Activated CD4-positive, alpha-beta T cell treated with anti-CD3 and anti-CD28 coated beads, Interleukin-2, amount 50 U/mL, for 4 hours (primary cell): ENCODE measurements around the gene TICRR.
"Not testable (repeated sequence)": the region's sequence is repeated elsewhere in the genome, so short reads cannot be mapped to it uniquely, and the experiment has no call there.

Source experiments
- DNase-seq, 2 experiments: peaks; one replicate each; pipeline ENCODE4 v3.0.0-alpha.2; 2020

Gene TICRR

DNA sequence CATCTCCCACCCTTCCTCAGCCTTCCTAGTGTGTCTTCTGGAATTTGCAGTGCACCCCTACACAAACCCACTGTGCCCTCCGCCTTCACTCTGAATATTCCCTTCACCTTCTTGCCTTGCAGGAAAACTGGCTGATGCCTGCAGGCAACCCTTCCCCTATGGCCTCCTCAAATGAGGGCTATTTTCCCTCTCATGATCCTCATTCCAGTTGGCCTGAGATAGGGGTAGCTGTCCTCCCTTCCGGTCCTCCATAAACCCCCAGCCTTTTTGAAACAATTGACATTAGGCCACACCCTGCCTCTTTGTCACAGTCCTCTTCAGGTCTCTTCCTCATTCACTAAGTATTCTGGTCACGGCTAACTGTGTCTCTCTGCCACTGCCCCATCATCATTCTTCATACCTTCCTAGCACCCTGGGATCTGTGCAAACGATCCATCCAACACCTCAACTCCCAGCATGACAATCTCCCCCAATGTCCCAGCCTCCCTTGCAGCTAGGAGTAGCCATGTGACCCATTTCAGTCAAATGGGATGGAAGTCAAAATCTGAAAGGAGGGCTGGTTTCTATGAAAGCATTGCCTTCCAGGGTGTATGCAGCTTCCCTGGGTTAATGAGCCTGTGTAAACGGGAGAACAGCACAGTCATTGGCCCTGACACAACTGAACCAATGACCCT, 8.5 kb upstream of the TICRR start:
- no peak for DNase-seq

DNA sequence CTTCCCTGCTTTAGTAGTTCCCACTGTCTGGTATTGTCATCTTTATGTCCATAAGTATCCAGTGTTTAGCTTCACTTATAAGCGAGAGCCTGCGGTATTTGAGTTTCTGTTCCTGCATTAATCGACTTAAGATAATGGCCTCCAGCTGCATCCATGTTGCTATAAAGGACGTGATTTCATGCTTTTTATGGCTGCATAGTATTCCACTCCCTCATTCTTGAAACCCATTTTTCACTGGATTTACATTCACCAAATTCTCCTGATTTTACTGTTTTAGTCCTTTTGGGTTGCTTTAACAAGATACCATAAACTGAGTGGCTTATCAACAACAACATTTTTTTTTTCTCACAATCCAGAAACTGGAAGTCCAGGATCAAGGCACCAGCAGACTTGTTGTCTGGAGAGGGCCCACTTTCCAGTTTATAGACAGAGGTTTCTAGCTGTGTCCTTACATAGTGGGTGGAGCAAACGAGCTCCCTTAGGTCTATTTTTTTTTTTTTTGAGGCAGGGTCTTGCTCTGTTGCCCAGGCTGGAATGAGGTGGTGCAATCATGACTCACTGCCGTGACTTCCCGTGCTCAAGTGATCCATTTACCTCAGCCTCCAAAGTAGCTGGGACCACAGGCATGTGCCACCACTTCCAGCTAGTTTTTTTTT, 6.1 kb upstream of the TICRR start:
- no peak for DNase-seq

DNA sequence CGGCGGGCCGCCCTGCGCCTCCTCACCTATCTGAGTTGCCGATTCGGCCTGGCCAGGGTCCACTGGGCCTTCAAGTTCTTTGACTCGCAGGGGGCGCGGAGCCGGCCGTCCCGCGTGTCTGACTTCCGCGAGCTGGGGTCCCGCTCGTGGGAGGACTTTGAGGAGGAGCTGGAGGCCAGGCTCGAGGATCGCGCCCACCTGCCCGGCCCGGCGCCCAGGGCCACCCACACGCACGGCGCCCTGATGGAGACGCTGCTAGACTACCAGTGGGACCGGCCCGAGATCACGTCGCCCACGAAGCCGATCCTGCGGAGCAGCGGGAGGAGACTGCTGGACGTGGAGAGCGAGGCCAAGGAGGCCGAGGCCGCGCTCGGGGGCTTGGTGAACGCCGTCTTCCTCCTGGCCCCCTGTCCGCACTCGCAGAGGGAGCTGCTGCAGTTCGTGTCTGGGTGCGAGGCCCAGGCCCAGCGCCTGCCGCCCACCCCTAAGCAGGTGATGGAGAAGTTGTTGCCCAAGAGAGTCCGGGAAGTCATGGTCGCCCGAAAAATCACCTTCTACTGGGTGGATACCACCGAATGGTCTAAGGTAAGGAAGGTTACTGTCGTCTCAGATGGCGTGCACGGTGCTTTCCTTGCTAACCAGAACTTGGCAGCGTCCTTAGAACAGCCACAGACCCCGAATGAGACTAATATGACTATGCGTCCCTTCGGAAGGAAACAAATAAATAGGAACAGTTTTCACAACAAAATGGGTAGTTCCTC, 567 bp downstream of the TICRR start:
- DNase-seq, result no peak

DNA sequence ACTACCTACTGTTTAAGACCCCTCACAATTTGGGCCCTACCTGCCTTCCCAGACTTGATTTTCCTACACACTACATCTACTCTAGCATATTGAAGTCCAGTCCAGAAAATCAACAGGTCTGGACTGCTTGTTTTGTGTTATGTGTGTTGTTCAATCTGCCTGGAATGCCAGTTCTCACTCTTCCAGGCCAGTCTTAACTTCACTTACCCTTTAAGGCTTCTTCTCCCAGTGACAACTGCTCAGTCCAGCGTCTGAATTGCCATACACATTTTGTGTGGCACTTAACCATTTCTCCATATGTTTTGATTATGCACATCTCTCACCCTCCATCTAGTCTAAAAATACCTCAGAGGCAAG, 1.1 kb downstream of the TICRR start:
- DNase-seq, result no peak

DNA sequence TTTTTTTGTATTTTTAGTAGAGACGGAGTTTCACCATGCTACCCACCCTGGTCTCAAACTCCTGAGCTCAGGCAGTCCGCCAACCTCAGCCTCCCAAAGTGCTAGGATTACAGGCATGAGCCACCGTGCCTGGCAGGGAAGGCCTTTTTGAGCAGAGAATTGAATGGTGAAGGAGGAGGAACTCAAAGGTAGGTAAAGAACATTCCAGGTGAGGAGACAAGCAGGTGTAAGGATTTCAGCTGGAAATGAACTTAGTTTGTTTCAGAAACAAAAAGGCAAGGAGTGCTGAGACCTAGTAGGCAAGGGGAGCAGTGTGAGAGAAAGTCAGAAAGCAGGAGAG, 2.5 kb downstream of the TICRR start:
- no peak for DNase-seq

DNA sequence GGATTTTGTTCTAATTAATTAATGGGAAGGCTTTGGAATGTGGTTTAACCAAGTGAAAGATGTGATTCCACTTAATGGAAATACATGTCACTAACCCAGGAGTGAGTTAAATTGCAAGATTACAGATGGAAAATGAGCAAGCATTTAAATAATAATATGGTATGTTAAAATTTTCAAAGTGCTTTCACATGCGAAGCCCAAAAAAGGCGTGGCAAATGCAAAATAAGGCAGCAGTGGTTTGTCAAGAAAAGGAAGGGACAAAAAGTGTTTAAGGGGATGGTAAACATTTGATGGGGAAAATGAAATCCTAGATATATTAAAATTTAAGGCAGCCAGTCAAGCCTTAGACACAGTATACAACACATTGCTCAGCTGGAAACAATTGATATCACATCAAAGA, 2.9 kb downstream of the TICRR start:
- no peak for DNase-seq

DNA sequence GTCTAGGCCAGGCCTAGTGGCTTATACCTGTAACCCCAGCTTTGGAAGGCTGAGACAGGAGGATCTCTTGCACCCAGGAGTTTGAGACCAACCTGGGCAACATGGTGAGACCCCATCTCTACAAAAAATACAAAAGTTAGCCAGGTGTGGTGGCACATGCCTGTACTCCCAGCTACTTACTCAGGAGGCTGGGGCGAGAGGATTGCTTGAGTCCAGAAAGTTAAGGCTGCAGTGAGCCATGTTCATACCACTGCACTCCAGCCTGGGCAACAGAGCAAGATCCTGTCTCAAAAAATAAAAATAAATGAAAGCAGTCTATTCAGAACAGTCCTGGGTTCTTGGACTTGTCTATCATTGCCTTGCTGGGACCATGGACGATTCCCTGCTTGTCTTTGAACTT, 5.5 kb downstream of the TICRR start:
- not testable (repeated sequence) for DNase-seq

DNA sequence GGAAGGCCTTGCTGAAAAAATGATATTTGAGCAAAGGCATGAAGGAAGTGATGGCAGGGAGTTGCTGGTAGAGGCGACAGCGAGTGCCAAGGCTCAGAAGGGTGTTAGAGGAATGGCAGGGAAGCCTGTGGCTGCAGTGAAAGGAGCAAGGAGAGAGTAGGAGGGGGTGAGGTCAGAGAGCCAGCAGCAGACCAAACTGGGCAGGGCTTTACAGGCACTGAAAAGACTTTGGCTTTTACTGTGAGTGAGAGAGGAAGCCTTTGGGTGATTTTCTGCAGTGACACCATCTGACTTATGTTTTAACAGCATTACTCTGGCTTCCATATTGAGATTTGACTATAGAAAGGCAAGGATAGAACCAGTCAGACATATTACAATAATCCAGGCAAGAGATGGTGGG, 11.4 kb downstream of the TICRR start:
- DNase-seq, result no peak

DNA sequence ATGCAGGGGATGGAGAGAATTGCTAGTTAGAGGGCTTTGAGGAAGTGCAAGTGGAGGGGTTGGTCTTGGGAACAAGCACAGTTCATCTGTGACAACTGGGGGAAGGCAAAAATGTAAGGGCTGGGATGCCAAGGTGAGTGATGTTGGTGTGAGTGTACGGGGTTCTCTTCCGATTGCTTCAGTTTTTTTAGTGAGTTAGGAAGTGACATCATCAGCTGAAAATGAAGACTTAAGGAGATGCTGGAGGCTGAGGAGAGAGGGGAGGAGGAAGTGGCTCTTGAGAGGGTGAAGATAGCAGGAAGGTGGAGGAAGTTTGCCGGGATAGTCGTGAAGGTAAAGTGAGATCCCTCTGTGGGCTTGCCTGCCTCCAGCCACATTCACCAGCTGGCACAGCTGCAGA, 12.7 kb downstream of the TICRR start:
- DNase-seq, result no peak

DNA sequence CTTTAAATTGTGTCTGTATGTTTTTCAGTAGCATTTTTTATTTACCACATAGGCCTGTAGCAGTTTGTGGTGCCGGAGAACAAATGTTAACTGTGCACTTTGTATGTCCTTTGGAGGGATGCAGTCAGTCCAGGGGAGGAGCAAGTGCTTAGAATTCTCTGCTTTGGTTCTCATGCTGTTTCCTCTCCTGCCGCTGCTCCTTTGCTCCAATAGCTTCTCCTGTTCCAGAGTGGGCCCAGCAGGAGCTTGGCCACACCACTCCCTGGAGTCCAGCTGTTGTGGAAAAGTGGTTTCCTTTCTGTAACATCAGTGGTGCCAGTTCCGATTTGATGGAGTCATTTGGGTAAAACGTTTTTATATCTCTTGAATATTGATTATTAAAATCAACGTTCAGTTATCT, 16.6 kb downstream of the TICRR start:
- DNase-seq, result no peak

DNA sequence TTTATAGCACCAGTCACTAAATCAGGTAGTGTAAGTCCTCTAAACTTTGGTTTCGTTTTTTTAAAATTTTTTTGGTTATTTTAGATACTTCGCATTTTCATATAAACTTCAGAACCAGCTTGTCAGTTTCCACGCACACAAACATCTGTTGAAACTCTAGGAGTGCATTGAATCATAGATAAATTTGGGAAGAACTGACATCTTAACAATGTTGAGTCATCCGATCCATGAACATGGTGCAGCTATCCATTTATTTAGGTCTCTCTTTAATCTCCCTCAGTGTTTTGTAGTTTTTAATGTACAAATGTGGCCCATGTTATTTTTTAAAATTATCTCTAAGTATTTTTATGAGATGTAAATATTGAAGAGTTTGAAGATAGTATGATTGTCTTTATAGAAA, 17.7 kb downstream of the TICRR start:
- DNase-seq, result no peak

DNA sequence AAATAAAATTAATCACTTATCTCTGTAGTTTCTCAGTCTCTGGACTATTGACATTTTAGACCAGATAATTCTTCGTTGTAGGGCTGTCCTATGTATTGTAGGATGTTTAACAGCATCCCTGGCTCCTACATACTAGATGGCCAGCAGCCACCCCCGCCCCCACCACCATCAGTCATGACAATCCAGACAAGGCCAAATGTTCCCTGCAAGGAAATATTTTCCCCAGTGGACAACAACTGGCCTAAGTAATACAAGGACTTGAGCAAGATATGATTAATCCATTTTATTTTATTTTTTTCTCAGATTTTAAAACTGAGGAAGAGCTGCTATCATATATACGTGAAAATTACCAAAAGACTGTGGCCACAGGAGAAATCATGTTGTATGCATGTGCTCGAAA, 23.8 kb downstream of the TICRR start:
- no peak for DNase-seq

DNA sequence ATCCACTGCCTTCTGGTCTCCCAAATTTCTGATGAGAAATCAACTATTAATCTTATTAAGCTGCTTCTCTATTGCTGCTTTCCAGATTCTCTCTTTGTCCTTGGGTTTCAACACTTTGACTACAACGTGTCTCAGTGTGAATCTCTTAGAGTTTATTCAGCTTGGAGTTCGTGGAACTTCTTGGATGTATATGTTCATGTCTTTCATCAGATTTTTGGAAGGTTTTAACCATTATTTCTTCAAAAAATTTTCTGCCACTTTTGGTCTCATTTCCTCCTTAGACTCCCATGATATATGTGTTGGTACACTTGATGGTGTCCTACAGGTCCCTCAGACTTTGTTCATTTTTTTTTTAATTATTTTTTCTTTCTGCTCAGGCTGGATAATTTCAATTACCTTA, 36.0 kb downstream of the TICRR start:
- DNase-seq, result no peak

DNA sequence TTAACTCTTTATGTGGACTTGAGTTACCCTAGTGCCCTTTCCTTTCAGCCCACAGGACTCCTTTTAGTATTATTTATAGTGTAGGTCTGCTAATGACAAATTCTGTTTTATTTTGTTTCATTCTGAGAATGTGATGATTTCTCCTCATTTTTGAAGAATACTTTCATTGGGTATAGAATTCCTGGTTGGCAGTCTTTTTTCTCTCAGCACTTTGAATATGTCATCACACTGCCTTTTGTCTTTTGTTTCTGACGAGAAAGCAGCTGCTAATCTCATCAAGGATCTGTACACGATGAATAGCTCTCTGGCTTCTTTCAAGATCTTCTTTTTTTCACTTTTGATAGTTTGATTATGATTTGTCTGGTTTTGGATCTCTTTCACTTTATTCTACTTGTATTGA, 37.8 kb downstream of the TICRR start:
- DNase-seq, result no peak

DNA sequence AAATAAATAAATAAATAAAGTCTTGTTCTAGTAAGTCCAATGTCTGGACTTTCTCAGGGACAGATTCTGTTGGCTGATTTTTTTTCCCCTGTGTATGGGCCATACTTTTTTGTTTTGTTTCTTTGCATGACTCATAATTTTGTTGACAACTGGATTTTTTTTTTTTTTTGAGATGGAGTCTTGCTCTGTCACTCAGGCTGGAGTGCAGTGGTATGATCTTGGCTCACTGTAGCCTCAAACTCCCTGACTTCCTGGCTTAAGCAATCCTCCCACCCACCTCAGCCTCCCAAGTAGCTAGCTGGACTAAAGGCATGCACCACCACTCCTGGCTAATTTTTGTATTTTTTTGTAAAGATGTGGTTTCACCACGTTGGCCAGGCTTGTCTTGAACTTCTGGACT, 38.9 kb downstream of the TICRR start:
- no peak for DNase-seq

DNA sequence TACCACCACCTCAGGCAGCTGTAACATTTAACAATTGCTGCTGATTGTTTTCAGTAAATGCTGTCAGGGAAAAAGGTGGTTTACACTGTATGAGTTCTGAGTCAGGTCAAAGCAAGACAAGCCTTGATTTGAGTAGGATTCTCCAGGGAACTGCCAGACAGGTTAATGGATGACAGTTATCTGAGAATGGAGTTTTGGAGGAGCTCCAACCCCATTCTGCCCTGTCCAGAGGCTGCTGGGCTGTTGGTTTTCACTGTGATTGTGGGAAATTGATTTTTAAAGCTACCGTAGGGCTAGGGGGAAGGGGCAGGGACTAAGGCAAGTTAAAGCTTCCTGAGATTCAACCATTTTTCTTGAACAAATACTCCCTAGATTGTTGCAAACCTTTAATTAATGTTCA, 39.9 kb downstream of the TICRR start:
- no peak for DNase-seq

DNA sequence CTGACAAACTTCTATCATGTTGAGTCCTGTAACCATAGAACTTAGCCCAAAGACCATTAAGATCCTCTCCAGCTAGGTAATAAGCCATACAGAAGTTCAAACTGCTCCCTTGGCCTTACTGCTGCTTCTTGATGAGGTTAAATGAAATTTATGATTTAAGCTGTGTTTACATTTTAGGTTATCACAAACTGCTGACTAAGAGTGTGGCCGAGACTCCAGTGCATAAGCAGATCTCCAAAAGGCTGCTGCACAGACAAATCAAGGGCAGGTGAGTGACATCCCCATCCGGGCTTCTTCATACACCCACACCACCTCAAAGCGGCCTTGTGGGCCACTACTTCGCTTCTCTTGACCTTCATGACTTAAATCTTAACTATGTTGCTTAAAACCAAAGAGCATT, 41.0 kb downstream of the TICRR start:
- DNase-seq, result no peak

DNA sequence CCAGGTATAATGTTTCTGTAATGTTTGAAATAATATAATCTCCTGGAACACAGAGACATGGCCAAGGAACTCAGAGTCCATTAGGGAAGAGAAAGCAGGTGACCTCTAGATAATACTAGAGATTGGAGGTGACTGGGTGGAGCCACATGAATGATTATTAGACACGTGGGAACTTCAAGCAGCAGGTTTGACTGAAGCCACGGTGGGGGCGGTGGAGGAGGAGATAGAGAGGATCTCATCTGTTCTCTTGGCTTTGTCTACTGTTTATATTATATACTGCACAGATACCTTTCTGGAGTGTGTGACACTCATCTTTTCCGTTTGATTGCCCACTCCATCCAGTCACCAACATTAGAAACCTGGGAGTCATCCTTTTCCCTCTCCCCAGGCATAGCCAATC, 46.3 kb downstream of the TICRR start:
- no peak for DNase-seq

DNA sequence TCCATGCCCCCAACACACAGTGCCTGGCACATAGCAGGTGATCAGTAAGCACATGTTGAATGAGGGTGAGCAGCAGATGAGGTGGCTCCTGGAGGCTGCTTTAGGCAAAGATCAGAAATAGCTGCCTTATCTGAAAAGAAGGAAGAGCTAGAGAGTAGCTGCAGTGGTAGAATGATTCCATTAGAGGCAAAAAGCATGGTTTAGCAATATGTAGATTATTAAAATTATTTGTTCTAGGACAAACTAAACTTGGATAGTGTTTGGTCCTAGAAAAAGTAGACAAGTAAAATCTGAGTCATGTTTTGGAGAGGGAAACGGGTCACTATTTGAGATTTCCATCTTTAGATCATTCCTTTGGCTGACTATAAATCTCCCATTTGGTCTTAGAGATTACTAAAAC, 47.9 kb downstream of the TICRR start:
- DNase-seq, result no peak

DNA sequence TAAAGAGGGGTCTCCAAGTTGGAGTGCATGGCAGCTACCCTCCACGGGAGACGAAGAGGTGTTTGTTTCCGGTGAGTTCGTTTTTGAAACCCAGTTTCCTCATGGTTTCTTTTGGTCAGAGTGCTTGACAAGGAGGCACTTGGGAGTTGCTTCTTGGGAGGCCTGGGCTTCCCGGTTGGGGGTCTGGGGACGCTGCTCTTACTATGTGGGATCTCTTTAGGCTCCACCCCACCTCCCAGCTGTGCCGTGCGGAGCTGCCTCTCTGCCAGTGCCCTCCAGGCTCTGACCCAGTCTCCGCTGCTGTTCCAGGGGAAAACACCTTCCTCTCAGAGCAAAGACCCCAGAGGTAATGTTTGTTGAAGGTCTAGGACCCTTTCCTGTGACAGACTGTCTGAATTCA, 50.4 kb downstream of the TICRR start:
- DNase-seq, result no peak

DNA sequence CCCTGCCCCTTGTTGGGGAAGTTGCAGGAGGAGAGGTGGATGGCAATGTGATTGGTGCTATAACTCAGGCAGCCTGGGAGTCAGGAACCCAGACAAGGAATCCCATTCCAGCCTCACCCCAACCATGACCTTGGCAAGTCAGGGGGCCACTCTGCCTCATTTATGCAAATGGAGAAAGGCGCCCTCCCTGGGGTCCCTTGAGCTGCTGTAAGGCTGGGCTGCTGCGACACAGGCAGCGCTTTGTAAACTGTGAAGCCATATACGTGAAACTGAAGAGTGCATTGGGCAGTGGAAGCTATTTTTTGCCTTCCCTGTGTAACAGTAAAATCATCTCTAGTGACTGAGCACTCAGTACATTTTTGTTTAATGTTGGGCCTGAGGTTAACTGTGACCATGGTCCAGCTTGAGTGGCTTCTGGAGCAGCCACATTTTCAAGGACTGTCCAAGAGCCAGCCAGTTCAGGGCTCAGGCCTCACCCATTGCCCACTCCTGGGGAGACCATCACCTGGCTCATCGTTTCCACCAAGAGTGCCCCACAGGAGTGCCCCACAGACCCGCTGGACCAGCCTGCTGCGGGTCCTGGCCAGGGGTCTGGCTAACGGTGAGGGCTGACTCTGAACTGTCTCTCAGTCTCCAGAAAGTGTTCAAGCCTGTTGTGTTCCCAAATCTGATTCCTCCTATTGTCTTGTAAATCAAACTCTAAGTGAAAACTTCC, 52.1 kb downstream of the TICRR start:
- no peak for DNase-seq

DNA sequence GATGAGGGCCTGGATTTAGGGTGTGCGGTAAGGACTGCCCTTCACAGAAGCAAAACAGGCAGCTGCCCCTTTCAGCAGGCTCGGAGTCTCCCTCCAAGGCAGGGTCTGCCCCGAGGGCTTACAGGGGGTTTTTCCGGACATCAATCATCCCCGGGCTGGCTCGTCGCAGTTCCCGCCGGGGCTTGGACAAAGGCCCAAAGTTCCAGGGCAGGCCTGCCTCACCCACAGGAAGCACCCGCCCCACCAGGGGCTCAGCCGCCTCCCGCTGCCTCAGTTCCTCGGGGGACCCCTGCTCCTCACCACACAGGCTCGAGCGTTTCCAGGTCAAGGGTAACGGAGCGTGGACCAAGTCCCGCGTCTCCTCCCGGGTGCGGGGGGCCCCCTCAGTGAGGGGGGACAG, 53.0 kb downstream of the TICRR start:
- no peak for DNase-seq

DNA sequence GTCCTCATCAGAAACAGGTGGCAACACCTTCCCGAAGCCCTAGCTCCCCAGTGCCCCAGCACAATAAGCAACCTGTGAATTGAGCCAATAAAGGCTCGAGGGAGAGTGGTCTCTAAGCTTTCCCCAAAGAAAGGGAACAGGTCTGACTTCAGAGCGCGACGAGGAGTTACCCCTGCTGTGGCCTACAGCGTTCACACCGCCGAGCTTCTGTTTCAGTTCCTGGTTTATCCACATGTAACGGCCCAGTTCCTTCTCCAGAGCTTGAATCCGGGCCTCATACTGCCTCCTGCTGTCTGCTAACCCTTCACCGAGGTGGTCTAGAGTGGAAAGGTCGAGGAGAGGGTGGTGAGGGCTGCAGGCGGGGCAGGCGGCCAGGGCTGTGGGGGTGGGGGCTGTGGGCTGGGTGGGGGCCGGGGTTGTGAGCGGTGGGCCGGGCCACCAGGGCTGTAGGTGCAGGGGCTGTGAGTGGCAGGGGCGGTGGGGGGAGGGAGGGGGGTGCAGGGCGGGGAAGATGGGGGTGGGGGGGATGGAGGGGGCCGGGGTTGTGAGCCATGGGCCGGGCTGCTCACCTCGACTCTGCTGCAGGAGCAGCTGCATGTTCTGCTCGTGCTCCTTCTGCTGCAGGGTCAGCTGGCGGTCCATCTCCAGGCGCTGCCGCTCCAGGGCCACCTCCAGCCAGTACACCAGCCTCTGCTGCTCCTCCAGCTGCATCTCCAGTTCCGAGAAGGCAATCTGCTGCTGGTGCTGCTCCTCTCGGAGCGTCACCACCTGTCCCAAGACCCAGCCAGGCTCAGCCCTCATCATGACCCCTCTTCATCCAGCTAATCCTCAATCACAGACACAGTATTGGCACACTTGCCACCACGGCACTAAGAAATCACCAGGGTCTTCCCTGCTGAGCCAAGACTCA, 53.8 kb downstream of the TICRR start:
- DNase-seq, result no peak
